GM18907 (cell line): Measurements from ENCODE around the gene ACP4.
"Not testable (repeated sequence)": the region's sequence is repeated elsewhere in the genome, so short reads cannot be mapped to it uniquely, and the experiment has no call there.

Source experiments
- ATAC-seq: cut with Tn5 transposase; IDR thresholded peaks from one replicate; pipeline ENCODE4 v1.9.1; 2021; ENCODE audit warnings: mild to moderate bottlenecking, moderate library complexity; ENCODE audit not compliant: unreplicated experiment

Gene ACP4, protein sequence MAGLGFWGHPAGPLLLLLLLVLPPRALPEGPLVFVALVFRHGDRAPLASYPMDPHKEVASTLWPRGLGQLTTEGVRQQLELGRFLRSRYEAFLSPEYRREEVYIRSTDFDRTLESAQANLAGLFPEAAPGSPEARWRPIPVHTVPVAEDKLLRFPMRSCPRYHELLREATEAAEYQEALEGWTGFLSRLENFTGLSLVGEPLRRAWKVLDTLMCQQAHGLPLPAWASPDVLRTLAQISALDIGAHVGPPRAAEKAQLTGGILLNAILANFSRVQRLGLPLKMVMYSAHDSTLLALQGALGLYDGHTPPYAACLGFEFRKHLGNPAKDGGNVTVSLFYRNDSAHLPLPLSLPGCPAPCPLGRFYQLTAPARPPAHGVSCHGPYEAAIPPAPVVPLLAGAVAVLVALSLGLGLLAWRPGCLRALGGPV

DNA sequence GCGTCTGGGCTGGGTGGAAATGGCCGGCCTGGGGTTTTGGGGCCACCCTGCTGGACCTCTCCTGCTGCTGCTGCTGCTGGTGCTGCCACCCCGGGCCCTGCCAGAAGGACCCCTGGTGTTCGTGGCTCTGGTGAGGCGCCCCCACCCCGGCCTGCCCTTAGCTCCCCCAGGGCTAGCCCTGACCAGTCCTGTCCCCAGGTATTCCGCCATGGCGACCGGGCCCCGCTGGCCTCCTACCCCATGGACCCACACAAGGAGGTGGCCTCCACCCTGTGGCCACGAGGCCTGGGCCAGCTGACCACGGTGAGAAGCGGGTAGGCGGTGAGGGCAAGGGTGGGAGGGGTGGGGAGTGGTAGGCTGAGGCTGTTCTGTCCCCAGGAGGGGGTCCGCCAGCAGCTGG lies at the start of gene ACP4:
Gene ACP4 (plus strand): TSS at position 20 of the 400 bp plus-strand sequence. CDS start 0 bp downstream, at position 20.
- ATAC-seq = no peak

DNA sequence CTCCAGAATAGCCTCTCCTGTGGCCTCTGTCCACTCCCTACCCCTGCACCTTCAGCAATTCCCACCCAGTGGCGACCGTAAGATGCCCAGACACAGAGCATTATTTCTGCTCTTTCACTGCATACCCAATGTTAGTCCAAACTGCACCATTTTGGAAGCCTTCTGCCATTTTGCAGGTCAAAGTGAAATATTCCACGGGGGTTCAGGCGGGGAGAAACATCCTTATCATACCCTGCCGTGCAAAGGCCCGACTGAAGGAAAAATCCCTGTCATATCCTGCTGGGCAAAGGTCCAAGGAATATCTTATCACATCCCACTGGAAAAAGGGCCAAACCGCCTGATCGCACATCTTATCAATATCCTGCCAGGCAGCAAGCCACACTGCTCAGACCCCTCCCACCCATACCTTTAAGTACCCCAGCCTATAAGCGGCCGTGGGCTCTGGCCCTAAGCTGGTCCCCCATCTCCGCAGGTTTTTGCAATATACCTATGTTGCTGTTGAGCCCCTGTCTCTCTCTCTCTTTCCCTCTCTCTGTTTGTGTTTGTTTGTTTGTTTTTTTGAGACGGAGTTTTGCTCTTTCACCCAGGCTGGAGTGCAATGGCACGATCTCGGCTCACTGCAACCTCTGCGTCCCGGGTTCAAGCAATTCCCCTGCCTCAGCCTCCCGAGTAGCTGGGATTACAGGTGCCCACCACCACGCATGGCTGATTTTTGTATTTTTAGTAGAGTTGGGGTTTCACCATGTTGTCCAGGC lies 48.9 kb upstream of the ACP4 start:
- ATAC-seq = no peak

DNA sequence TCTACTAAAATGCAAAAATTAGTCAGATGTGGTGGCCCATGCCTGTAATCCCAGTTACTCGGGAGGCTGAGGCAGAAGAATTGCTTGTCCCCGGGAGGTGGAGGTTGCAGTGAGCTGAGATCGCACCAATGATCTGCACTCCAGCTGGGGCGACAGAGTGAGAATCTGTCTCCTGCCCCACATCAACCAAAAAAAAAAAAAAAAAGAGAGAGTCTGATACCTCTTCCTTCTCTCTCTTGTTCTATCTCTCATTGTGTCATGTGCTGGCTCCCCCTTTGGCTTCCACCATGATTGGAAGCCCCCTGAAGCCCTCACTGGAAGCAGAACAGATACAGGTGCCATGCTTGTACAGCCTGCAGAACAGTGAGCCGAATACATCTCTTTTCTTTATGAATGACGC lies 46.7 kb upstream of the ACP4 start:
- no peak for ATAC-seq

DNA sequence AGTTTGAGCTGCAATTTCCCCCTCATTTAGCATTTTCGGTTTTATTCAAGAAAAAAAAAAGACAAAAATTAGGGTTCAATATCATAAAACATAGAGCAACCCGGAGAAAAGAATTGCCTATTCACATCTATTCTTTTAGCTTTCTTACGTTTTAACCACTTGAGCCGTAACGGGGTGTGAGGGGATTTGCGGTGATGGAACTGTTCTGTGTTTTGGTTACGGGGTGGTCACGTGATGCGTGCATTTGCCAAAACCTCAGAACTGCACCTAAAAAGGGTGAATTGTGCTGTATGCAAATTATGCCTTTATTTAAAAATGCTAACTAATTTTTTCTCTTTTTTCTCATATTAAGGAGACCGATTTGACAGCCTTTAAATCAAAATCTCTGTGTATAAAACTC lies 45.0 kb upstream of the ACP4 start:
- ATAC-seq = no peak

DNA sequence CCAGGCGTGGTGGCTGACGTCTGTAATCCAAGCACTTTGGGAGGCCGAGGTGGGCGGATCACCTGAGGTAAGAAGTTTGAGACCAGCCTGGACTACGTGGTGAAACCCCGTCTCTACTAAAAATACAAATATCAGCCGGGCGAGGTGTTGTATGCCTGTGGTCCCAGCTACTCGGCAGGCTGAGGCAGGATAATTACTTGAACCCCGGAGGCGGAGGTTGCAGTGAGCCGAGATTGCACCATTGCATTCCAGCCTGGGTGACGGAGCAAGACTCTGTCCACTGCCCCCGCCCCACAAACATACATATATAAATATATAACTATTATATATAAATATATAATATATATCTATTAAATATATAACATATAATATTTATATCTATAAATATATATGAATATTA lies 43.1 kb upstream of the ACP4 start:
- ATAC-seq = not testable (repeated sequence)

DNA sequence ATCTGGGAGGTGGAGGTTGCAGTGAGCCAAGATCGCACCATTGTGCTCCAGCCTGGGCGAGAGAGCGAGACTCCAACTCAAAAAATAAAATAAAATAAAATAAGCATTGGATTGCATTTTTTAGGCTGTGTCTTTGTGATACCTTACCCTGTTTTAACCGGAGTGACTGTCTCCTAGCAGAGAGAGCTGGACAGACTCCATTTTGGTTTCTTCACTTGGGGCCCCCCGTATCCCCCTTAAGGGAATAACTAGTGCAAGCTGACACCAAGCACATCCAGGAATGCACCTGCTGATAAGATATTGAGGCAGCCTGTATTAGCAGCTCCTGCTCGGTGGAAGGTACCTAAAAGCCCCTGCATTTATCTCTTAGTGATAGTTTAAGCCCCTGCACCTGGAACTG lies 40.7 kb upstream of the ACP4 start:
- ATAC-seq = no peak

DNA sequence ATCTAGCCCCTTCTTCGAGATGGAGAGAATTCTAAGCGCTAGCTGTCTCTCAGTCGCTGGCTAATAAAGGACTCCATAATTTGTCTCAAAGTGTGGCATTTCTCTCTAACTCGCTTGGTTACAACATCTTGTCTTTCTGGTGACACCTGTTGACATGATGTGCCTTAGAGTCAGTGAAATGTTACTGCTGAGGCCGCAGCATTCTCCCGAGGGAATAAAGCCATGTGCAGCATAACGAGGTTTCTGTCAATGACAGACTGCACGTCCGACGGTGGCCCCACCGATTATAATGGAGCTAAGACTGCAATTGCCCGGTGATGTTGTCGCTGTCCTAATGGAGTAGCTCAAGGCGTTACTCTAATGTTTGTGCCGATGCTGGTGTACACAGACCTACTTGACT lies 40.2 kb upstream of the ACP4 start:
- ATAC-seq = no peak

DNA sequence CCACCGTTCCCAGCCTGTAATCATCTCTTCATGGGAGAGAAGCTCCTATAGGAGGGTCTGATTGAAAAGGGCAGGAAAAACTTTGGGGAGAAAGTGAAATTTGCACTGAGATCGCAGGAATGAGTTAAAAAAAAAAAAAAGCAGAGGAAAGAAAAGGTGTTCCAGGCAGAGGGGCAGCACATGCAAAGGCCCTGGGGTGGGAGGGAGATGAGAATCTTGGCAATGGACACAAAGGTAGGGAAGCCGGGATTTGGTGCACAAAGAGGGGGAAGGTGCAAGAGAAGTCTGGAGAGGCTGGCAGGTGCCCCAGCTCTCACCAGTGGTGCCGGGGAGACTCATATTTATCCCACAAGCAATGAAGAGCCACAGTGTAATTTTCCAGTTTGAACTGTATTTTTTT lies 36.3 kb upstream of the ACP4 start:
- no peak for ATAC-seq

DNA sequence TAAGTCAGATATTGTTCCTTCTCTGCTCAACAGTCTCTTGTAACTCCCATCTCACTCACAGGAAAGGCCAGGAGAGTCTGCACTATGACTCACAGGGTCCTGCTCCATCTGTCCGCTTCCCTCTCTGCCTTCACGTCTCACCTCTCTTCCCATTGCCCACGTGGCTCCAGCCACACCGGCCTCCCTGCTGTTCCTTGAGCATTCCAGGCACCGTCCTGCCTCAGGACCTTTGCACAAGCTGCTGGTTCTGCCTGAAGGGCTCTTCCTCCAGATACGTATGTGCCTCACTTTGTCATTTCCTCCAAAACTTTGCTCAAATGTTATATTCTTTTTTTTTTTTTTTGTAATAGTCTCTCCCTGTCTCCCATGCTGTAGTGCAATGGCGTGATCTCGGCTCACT lies 34.0 kb upstream of the ACP4 start:
- ATAC-seq = not testable (repeated sequence)

DNA sequence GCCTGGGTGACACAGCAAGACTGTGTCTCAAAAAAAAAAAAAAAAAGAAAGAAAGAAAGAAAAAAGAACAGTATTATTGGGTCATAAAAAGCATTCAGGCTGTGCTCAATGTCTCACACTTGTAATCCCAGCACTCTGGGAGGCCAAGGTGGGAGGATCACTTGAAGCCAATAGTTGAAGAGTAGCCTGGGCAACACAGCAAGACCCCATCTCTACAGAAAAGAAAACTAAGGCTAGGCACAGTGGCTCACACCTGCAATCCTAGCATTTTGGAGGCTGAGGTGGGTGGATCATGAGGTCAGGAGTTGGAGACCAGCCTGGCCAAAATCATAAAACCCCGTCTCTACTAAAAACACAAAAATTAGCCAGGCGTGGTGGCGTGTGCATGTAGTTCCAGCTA lies 32.6 kb upstream of the ACP4 start:
- not testable (repeated sequence) for ATAC-seq

DNA sequence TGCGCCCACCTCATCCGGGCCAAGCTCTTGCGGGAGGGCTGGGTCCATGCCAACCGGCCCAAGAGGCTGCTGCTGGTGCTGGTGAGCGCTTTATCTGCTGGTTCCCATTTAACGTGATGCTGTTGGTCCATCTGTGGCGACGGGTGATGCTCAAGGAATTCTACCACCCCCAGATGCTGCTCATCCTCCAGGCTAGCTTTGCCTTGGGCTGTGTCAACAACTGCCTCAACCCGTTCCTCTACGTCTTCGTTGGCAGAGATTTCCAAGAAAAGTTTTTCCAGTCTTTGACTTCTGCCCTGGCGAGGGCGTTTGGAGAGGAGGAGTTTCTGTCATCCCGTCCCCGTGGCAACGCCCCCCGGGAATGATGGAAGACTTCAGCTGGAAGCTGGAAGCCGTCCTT lies 31.1 kb upstream of the ACP4 start:
- not testable (repeated sequence) for ATAC-seq

DNA sequence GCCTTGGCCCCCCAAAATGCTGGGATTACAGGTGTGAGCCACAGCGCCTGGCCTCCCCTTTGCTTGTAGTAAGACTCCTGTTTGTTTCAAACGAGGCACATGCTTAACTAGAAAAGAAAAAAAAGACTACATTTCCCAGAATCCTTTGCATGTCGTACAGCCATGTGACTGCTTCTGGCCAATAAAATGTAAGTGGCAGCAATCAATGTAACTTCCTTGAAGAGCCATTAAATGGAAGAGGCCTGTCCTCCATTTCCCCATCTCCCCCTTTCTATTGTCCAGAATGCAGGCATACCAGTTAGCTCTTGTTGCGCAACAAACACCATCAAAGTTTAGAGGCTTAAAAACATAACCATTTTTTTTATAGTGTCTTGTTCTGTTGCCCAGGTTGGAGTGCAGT lies 30.3 kb upstream of the ACP4 start:
- ATAC-seq = no peak

DNA sequence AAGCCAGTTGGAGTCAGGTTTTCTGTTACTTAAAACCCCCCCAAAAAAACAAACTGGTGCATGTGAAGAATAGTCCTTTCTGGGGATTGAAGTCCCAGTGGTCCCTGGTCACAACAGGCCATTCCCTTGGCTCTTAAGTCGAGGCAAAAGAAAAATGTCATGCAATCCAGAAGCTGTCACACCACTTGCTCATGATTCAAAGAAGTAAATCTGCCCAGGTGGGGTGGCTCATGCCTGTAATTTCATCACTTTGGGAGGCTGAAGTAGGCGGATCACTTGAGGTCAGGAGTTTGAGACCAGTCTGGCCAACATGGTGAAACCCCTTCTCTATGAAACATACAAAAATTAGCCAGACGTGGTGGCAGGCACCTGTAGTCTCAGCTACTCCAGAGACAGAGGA lies 28.7 kb upstream of the ACP4 start:
- ATAC-seq = not testable (repeated sequence)

DNA sequence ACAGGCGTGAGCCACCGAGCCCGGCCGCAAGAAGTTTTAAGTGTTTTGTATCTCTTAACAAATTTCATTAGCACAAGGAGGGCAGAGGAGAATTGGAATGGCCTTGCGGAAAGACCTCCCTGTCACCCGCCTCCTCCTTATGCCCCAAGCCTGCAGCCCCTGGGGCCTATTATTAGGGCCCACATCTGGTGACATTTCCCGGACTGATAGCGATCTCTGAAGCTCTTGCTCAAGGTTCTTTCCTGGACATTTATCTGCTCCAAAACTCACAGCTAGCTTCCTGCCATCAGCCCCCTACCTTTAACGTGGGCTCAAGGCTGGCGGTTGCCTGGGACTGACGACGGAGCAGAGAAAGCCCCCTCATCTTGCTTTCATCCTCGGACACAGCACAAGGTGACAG lies 26.7 kb upstream of the ACP4 start:
- ATAC-seq = not testable (repeated sequence)

DNA sequence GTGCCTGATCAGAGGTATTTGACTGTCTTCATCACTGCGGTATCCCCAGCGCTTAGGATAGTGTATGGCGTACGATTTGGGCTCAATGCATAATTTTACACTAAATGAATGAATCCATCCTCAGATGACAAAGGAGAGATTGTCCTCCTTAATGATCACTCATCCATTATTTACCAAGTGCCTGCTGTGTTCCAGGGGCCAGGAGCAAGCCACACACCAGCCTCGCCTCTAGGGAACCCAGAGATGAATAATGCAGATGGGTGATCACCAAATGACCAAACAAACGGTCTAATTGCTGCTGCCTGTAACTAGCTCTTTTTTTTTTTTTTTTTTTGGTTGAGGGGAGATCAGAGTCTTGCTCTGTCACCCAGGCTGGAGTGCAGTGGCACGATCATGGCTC lies 25.8 kb upstream of the ACP4 start:
- ATAC-seq = no peak

DNA sequence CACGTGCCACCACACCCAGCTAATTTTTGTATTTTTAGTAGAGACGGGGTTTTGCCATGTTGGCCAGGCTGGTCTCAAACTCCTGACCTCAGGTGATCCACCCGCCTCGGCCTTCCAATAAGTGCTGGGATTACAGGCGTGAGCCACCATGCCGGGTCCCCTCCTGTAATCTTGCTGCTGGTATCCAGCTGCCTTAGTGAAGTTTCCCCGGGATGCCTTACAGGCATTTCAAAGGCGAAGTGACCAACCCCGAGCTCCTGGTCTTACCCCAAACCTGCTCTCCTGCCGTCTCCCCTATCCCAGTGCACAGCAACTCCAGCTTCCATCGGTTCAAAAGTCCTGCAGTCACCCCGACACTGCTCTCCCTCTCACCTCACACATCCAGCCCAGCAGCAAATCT lies 23.5 kb upstream of the ACP4 start:
- not testable (repeated sequence) for ATAC-seq

DNA sequence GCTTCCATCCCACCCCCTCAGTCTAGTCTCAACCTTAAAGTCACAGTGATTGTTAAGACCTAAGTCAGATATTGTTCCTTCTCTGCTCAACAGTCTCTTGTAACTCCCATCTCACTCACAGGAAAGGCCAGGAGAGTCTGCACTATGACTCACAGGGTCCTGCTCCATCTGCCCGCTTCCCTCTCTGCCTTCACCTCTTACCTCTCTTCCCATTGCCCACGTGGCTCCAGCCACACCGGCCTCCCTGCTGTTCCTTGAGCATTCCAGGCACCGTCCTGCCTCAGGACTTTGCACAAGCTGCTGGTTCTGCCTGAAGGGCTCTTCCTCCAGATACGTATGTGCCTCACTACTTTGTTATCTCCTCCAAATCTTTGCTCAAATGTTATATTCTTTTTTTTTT lies 23.0 kb upstream of the ACP4 start:
- ATAC-seq = not testable (repeated sequence)

DNA sequence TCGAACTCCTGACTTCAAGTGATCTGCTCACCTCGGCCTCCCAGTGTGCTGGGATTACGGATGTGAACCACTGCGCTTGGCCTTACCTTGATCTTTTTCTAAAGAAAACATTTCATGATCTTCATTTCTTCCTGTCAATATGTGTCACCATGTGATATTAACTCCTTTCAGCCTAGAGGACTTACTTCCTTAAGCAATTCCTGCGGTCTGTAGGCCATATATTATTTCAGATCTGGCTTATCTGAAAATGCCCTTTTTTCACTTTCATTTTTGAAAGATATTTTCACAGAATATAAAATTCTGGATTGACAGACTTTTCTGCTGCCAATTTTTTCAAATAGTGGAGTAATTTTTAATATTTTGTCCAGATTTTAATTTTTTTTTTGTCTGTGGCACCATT lies 21.9 kb upstream of the ACP4 start:
- no peak for ATAC-seq

DNA sequence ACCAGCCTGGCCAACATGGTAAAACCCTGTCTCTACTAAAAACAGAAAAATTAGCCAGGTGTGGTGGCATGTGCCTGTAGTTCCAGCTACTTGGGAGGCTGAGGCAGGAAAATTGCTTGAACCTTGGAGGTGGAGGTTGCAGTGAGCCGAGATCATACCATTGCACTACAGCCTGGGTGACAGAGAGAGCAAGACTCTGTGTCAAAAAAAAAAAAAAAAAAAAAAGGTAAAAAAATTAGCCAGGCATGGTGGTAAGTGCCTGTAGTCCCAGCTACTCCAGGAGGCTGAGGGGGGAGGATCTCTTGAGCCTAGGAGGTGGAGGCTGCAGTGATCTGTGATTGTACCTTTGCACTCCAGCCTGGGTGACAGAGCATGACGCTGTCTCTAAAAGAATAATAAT lies 20.1 kb upstream of the ACP4 start, which contains the start of gene GPR32:
Gene GPR32 (plus strand): TSS at position 301 of the 400 bp plus-strand sequence. CDS start 137 bp downstream, outside the sequence.
- ATAC-seq = not testable (repeated sequence)

DNA sequence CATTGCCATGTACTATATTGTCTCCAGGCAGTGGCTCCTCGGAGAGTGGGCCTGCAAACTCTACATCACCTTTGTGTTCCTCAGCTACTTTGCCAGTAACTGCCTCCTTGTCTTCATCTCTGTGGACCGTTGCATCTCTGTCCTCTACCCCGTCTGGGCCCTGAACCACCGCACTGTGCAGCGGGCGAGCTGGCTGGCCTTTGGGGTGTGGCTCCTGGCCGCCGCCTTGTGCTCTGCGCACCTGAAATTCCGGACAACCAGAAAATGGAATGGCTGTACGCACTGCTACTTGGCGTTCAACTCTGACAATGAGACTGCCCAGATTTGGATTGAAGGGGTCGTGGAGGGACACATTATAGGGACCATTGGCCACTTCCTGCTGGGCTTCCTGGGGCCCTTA lies 19.3 kb upstream of the ACP4 start:
- no peak for ATAC-seq

DNA sequence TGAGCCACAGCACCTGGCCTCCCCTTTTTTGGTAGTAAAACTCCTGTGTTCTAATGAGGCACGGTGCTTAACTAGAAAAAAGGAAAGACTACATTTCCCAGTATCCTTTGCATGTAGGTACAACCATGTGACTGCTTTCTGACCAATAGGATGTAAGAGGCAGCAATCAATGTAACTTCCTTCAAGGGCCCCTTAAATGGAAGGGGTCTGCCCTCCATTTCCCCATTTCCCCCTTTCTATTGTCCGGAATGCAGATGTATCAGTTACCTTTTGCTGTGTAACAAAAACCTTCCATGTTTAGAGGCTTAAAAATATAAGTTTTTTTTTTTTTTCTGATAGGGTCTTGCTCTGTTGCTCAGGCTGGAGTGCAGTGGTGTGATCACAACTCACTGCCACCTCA lies 17.7 kb upstream of the ACP4 start:
- ATAC-seq = no peak

DNA sequence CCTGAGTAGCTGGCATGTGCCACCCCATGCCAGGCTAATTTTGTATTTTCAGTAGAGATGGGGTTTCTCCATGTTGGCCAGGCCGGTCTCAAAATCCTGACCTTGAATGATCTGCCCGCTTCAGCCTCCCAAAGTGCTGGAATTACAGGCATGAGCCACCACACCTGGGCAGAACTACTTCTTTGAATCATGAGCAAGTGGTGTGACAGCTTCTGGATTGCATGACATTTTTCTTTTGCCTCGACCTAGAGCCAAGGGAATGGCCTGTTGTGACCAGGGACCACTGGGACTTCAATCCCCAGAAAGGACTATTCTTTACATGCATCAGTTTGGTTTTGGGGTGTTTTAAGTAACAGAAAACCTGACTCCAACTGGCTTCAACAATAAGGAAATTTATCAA lies 17.3 kb upstream of the ACP4 start:
- ATAC-seq = not testable (repeated sequence)
